Activated effector memory CD4-positive, alpha-beta T cell treated with Interleukin-2 at 50 U/mL for 16 hours (primary cell): ENCODE results near the gene SBSN.

Experiments used
- DNase-seq: peaks from one replicate; pipeline ENCODE4 v3.0.0-alpha.2; 2020

SBSN gene, protein sequence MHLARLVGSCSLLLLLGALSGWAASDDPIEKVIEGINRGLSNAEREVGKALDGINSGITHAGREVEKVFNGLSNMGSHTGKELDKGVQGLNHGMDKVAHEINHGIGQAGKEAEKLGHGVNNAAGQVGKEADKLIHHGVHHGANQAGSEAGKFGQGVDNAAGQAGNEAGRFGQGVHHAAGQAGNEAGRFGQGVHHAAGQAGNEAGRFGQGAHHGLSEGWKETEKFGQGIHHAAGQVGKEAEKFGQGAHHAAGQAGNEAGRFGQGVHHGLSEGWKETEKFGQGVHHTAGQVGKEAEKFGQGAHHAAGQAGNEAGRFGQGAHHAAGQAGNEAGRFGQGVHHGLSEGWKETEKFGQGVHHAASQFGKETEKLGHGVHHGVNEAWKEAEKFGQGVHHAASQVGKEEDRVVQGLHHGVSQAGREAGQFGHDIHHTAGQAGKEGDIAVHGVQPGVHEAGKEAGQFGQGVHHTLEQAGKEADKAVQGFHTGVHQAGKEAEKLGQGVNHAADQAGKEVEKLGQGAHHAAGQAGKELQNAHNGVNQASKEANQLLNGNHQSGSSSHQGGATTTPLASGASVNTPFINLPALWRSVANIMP

DNA sequence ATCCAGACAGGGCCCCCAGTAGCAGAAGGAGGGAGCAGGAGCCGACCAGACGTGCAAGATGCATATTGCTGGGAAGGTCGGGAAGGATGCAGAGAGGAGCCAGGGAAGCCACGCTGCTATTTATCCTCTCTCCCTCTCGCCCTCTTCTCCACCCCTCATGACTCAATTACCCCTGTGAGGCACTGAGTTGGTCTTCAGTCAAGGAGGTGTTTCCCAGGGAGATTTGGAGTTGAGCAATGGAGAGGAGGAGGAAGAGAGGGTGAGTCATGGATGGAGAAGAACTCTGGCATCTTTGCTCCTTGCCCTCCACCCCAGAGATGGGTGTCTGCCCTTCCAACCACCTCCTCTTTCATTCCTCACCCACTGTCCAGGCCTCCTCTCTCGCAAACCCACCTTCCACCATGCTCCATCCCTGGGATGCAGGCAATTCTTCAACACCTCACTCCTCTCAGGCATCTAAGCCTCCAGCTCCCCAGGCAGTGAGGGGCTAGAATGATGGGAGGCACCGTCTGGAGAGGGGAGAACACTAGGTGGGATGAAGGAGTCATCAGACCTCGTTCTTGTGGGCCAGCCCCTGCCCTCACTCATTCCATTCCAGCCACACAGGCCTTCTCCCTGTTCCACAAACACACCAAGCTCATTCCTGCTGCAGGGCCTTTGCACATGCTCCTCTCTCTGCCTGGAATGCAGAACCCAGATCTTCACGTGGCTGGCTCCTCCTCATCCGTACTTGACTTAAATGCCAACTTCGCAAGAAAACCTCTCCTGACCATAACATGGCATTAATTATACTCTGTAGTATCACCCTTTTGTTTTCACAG lies at the start of gene SBSN:
Gene SBSN (minus strand): TSS at position 94 of the 821 bp plus-strand sequence. CDS start 30 bp downstream, at position 64.
- DNase-seq: no peak

DNA sequence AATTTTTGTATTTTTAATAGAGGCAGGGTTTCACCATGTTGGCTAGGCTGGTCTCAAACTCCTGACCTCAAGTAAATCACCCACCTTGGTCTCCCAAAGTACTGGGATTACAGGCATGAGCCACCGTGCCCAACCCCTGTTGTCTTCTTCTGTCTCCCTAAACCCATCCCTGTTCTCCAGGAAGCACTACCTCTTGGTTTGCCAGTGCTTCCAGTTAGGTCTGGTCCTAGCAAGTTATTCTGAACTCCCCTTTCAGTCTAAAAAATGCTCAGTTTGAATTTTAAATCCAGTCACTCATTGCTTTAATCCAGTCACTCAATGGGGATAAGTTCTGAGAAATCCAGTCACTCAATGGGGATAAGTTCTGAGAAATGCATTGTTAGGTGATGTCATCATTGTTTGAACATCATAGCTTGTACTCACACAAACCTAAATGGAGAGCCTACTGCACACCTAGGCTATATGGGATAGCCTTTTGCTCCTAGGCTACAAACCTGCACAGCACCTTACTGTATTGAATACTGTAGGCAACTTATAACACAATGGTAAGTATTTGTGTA lies 43.4 kb upstream of the SBSN start:
- DNase-seq: no peak

DNA sequence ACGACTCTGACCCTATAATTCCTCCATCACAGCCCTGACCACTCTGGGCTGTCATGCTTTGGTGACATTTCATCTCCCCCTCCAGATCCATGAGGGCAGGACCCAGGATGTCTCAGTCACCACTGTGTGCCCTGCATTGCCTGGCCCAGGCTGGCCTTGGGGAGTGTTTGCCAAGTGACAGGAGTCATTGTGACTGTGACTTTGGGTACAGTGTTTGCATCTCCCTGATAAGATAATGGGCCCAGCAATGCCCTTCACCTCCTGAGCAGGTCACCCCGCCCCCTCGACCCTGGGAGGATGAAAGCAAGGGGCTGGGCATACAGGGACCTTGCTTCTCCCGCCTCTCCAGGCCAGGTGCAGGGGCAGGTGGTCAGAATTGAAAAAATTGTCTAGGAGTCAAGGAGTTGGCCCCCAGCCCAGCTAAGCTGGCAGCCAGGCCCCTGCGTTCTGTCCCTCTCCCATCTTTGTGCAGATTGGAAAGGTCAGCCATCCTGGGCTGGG lies 41.2 kb upstream of the SBSN start:
- DNase-seq: no peak

DNA sequence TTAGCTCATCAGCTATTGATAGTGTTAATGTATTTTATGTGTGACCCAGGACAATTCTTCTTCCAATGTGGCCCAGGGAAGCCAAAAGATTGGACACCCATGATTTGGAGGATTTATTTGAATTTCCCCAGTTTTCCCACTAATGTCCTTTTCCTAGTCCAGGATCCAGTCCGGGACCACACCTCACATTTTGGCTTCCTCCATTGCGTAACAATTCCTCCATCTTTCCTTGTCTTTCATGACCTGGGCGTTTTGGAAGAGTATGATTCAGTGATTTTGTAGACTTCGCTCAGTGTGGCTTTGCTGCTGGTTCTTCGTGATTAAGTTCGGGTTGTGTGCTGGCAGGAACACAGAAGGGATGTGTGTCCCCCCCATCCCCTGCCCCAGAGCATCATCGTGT lies 38.6 kb upstream of the SBSN start:
- no peak for DNase-seq

DNA sequence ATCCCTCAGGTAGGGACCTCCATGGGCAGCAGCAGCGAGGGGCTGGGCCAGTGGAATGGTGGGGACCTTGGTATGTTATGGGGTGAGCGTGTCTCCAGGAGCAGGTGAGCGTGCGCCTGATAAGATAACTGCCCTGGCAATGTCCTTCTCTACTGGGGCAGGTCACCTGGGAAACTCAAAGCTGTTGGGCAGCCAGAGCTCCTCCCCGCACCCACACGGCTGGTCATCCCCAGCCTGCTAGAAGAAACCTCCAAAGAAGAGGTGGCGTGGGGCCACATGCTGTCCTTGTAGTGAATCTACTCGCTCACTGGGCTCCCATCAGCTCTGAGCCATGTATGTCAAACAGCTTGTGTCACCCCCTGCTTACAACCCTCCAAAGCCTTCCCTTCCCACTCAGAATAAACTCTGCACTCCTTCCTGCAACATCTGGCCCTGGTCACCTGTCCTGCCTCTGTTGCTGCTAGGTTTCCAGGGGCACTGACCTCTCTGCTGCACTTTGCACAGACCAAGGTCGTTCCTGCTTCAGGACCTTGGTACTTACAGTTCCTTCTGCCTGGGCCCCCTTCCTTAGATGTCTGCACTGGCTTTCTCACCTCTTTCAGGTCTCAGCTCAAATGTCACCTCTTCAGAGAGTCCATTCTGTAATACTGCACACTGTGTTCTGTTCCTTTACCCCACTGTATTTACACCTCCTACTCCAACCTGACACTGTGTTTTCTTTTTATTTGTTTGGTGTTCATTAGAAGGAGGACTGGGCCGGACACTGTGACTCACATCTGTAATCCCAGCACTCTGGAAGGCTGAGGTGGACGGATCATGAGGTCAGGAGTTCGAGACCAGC lies 37.1 kb upstream of the SBSN start:
- no peak for DNase-seq

DNA sequence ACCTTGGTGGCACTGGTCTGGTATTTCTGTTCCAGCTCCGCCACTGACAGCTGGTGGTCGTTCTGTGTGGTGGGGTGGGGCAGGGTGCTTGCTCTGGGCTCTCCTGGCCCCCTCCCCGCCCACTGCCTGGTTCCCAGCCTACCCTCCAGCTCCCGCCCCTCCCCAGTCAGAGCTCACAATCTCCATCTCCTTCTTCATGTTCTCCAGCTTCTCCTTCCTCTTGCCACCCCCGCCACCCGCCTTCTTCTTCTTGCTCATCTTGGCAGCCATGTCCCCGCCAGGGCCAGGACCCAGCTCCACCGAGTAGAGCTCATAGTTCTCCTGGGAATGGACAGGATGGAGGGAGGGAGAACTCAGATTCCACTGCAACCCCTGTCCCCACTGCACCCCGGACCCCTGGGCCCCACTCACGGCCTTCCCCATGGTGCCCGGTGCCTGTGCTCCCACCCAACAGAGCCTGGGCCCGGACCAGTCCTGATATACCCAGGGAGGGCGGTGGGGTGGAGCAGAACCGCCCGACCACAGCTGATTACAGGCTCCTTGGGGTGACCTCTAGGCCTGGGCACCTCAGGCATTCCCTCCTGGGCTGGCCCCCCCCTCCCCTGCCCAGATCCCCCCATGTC lies 35.2 kb upstream of the SBSN start, which contains the start of gene ATP4A:
Gene ATP4A (minus strand): TSS at position 452 of the 623 bp plus-strand sequence. CDS start 29 bp downstream, at position 423.
- DNase-seq: no peak

DNA sequence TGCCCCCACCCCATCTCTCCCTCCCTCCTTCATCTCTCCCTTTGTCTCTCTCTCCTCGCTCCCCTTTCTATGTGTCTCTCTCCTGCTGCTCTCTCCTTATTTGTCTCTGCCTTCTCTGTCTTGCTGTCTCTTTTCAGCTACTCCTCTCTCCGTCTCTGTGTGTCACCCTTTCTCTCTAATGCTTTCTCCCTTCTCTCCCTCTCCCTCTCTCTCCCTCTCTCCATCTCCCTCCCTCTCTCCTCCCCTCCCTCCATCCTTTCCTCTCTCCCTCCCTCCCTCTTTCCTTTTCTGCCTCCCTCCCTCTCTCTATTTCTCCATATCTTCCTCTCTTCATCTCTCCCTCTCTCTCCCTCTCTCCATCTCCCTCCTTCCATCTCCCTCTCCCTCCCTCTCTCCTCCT lies 34.7 kb upstream of the SBSN start:
- DNase-seq: no peak

DNA sequence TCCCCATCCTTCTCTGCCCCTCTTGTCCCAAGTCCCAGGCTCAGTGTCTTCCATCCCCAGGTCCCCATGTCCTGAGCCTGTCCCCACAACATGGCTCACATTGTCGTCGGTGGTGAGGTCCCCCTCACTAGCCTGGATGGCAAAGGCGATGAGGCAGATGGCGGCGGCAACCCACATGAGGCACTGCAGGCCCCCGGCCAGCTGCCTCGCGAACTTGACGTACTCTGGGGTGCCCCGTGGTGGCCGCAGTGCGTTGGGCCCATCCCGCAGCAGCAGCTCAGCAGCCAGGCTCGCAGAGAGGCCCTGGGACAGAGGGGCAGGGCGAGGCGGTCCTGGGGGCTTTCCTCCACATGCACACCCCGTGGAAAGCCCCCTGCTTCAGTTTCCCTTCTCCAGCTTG lies 34.2 kb upstream of the SBSN start:
- no peak for DNase-seq

DNA sequence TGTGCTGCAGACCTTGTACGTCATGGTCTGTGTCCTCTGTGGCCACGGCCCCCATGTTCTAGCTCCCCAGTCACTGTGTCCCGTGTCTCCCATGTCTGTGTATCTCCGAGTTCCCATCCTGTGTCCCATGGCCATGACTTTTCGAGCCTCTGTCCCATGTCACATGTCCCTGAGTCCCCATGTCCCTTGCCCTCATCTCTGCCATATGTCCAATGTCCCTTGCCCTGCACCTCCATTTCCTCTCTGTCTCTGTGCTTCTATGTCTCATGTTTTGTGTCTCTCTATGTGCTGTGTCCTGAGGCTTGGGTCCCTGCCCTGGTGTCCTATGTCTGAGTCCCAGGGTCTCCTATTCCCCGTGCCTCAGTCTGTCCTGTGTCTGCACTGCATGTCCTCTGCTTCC lies 33.3 kb upstream of the SBSN start:
- DNase-seq: no peak

DNA sequence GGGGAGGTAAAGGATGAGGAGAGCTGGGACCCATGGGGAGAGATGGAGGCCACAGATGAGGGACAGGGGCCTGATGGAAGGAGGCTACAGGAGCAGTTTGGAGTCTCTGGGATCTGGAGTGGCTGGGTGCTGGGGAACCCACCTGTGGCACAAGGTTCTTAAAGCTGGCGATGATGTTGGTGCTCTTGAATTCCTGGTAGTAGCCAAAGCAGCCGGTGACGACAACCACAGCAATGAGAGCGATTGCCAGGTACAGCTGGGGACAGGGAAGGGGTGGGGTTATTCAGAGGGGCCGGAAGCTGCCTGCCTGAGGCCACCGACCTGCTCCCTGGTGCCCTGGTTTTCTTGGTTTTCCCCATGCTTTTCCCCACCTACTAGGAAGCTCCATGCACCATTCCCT lies 32.6 kb upstream of the SBSN start:
- no peak for DNase-seq

DNA sequence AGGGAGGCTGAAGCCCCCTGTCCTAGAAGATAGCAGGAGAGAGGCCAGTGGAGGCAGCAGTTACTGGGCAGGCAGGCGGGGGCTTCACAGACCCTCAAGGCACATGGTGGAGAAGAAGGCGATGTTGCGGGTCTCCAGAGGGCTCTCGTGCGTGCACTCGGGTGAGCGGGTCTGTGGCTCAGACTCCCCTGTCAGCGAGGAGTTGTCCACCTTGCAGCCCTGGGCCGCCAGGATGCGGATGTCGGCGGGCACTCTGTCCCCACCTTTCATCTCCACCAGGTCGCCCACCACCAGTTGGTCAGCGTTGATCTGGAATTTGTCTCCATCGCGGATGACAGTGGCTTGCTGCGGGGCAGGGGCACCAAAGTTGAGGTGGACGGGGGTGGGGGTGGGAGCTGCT lies 32.2 kb upstream of the SBSN start:
- no peak for DNase-seq

DNA sequence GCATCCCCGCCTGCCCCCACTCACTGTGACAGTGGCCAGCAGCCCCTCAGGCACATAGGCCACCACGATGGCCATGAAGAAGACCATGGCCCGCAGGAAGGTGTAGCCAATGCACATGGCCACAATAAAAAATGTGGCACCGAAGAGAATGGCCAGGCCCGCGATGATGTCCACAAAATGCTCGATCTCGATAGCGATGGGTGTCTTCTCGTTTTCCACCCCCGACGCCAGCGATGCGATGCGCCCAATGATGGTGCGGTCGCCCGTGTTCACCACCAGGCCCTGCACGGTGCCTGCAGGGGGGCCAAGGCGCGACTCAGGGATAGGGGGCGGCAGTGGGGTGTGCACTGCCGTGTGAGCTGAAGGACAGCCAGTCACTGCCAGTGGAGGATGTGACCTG lies 31.7 kb upstream of the SBSN start:
- DNase-seq: no peak

DNA sequence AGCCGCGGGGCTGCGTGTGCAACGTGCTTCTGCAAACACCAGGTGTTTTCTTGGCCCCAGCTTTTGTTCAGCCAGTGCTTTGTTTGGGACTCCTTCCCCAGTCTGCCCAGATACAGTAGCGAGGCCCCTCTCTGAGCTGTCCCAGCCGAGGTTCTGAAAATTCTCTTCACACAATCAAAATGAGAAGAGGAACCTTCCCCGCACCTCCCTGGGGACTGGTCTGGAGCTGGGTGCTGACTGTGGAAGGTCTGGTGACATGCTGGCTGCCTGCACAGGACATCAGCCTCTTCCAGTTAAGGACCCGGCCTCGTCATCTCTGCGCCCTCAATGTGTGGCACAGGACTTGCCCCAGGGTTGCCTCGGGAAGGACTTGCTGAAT lies 31.2 kb upstream of the SBSN start:
- no peak for DNase-seq

DNA sequence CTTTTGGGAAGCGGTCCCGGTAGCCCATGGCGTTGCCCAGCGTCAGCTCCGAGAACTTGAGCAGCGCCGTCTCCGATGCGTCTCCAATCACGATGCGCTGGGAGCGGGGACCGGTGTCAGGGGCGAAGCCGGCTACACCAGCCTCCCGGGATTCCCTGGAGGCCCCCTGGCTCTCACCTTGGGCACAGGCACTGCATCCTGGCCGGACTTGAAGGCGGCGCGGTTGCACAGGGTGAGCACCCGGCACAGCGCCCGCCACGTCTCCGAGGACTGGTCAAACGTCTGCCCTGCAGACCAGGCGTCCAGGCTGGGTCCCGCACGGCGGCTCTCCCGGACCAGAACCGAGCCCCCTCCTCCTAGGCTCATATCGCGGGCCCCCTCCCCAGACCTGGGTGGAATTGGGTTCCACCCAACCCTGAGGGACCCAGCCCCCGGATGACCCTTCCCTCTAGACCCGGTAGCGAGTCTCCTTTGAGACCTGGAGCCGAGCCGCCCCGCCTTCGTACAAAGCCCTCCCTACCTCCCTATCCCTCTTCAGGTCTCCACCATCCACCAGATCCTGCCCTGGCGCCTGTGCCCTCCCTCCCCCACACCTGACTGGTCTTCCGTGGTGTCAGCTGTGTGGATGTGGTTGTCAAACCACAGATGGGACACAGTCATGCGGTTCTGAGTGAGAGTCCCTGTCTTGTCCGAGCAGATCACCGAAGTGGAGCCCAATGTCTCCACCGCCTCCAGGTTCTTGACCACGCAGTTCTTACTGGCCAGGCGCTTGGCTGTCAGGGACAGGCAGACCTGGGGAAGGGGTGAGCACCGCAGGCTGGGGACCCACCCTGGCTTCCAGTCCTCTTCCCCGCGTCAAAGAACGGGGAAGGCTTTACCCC lies 30.5 kb upstream of the SBSN start:
- DNase-seq: no peak

DNA sequence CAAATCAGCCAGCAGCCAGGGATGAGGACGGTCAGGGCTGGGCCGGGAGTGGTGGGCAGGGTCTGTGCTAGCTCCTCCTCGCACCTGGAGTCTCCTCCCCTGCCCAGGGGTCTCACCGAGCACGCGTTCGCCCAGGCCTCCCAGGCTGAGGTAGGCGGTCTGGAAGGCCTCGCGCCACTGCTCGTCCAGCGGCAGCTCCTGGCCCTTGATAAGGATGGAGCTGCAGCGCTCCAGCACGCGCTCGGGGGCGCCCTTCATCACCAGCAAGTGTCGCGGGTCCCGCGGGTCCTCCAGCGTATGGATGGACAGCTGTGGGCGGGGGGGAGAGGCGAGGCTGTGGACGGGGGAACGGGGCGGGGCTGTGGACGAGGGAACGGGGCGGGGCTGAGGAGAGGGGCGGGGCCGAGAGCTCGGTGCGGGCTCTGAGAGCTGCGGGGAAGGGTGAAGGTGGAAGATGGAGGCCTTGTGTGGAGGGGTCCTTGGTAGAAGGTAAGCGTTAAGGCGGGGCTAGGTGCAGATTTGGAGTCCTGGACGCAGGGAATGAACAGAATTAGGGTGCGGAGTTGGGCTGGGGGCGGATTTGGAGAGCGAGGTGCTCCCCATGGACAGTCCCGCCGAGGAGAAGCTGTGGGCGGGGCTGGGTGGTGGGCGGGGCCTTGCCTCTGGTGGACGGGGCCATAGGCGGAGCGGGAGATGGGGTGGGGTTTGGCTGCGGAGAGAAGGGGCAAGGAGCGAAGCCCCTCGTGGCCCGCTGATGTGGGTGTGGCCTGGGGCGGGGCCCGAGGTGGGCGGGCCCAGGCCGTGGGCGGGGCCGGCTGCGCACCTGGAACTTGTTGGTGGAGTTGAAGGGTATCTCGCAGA lies 29.7 kb upstream of the SBSN start:
- DNase-seq: peak; percentile 10

DNA sequence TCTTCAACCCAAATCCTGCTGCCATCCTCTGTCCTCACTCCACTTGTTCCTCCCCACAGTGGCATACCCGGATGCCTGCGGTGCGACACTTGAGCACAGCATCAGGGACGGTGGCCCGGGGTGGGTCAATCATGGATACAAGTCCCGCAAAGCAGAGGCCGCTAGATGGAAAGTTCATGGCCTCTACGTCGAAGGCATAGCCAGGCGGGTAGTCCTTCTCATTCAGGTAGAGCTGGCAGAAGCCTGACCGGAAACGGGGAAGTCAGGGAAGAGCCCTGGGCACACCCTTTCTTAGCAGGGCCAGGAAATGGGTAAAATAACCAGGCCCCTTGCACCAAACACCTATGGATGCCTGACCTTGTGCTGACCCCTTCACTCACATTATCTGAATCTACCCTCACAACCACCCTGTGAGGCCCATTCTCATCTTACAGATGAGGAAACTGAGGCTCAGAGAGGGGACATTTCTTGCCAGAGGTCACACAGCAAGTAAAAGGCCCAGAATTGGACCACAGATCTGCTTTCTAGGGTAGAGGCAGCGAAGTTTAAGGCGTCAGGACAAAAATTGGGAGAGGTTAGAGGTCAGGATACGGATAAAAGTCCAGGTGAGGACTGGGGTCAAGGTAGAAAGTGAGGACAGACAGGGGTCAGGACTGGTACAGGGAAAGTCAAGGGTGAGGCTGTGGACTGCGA lies 28.9 kb upstream of the SBSN start:
- DNase-seq: no peak

DNA sequence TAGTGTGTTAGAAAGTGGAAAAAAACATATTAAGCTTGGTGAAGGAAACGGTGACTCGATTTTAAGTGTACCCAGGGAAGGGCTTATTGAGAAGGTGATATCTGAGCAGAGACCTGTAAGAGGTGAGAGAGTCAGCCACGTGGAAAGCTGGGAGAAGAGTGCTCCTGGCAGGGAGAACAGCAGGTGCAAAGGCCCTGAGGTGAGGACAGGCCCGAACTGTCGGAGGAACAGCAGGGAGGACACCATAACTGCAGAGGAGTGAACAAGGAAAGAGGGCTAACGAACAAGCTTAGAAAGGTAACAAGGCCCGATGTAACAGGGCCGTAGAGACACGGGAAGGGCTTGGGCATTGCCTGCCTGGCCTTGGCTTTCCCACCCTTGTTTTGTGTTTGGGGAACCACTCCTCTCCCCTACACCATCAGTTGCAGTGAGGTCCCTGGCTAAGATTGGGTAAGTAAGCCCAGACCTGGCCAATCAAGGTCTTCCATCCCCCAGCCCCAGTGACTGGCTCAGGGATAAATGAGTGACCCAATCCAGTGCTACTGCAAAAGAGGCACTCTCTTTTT lies 28.0 kb upstream of the SBSN start:
- DNase-seq: no peak

DNA sequence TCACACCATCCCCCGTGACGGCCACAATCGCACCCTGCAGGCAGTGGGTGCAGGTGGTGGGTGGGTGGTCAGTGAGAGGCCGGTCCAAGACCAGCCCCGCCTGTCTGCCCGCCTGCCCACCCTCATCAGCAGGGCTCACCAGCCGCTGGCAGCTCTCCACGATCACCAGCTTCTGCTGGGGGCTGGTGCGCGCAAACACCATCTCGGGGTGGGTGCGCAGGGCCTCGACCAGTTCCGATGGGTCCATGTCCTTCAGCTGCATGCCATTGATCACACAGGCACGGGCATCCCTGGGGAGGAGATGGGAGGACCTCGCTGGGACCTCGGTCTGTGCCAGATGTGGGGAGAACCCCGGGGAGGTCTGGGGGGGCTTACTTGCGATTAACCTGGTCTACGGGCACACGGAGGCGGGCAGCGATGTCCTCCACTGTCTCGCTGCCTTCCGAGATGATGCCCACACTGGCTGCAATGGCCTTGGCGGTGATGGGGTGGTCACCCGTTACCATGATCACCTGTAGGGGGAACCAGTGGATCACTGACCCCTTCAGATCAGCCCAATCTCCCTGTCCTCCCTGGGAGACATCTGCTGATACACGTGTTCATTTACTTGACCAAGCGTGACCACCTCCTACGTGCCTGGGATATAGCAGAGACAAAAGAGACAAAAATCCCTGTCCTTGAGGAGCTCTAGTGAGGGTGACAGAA lies 27.3 kb upstream of the SBSN start:
- DNase-seq: no peak
